Mesenchymal stem cell (in vitro differentiated cells and primary cell): Measurements from ENCODE around the gene CFL1.

Source experiments
- DNase-seq: peaks from one replicate; pipeline ENCODE4 v3.0.0-alpha.2; 2013
- H2AFZ ChIP-seq: one replicate; pipeline ENCODE4 v1.6.1; 2013; ENCODE audit warnings: low read depth, mild to moderate bottlenecking, control low read depth, inconsistent platforms, low read length, moderate library complexity
- H2AK5ac ChIP-seq: 2 replicates; pipeline ENCODE4 v1.6.1; 2013; ENCODE audit warnings: low read length, moderate library complexity, mild to moderate bottlenecking, inconsistent platforms; ENCODE audit not compliant: severe bottlenecking
- H2BK120ac ChIP-seq: one replicate; pipeline ENCODE4 v1.6.1; 2013; ENCODE audit warnings: low read depth, mild to moderate bottlenecking, inconsistent platforms, low read length, moderate library complexity
- H2BK12ac ChIP-seq, 2 experiments: one replicate each; pipeline ENCODE4 v1.6.1; 2013; ENCODE audit warnings: inconsistent platforms in 2 of 2, low read length in 2 of 2, mild to moderate bottlenecking in 2 of 2, moderate library complexity in 2 of 2, control low read depth in 1 of 2
- H2BK15ac ChIP-seq: one replicate; pipeline ENCODE4 v1.6.1; 2013; ENCODE audit warnings: mild to moderate bottlenecking, low read depth, inconsistent platforms; ENCODE audit not compliant: poor library complexity, severe bottlenecking
- H2BK5ac ChIP-seq: 2 replicates; pipeline ENCODE4 v1.6.1; 2013; ENCODE audit warnings: low read depth, mild to moderate bottlenecking, low read length, control low read depth, inconsistent platforms; ENCODE audit not compliant: poor library complexity, severe bottlenecking
- H3K14ac ChIP-seq, 2 experiments: one replicate each; pipeline ENCODE4 v1.6.1; 2013; ENCODE audit warnings: inconsistent platforms in 2 of 2, low read length in 2 of 2, control low read depth in 1 of 2, mild to moderate bottlenecking in 1 of 2, moderate library complexity in 1 of 2
- H3K18ac ChIP-seq, 2 experiments: one replicate each; pipeline ENCODE4 v1.6.1; 2013; ENCODE audit warnings: inconsistent platforms in 2 of 2, low read length in 2 of 2, control low read depth in 1 of 2, low read depth in 1 of 2, mild to moderate bottlenecking in 1 of 2
- H3K23ac ChIP-seq, 2 experiments: one replicate each; pipeline ENCODE4 v1.6.1; 2013; ENCODE audit warnings: inconsistent platforms in 2 of 2, low read length in 2 of 2, mild to moderate bottlenecking in 2 of 2, moderate library complexity in 2 of 2, control low read depth in 1 of 2
- H3K27ac ChIP-seq: 2 replicates; pipeline ENCODE4 v1.5.1; 2013; ENCODE audit warnings: mild to moderate bottlenecking, moderate library complexity, low read length, control low read depth, inconsistent platforms; ENCODE audit not compliant: poor library complexity, severe bottlenecking
- H3K27me3 ChIP-seq, 2 experiments: 2 replicates each; pipeline versions ENCODE4 v1.6.1 to v1.7.0; 2013; ENCODE audit warnings: low read length in 2 of 2, mild to moderate bottlenecking in 2 of 2, moderate library complexity in 2 of 2, control low read depth in 1 of 2, inconsistent platforms in 1 of 2; ENCODE audit not compliant: control insufficient read depth in 1 of 2, insufficient read depth in 1 of 2
- H3K36me3 ChIP-seq, 2 experiments: 2 replicates each; pipeline versions ENCODE4 v1.6.1 to v1.7.0; 2013; ENCODE audit warnings: low read length in 2 of 2, control low read depth in 1 of 2, inconsistent platforms in 1 of 2, low read depth in 1 of 2, mild to moderate bottlenecking in 1 of 2; ENCODE audit not compliant: insufficient read depth in 2 of 2, control insufficient read depth in 1 of 2
- H3K4ac ChIP-seq, 2 experiments: one replicate each; pipeline ENCODE4 v1.6.1; 2013; ENCODE audit warnings: inconsistent platforms in 2 of 2, low read length in 2 of 2, mild to moderate bottlenecking in 2 of 2, moderate library complexity in 2 of 2, control low read depth in 1 of 2, low read depth in 1 of 2
- H3K4me1 ChIP-seq: 2 replicates; pipeline ENCODE4 v1.6.1; 2013; ENCODE audit warnings: low read depth, low read length, control low read depth; ENCODE audit not compliant: control insufficient read depth, insufficient read depth
- H3K4me2 ChIP-seq: 2 replicates; pipeline ENCODE4 v1.6.1; 2013; ENCODE audit warnings: low read length, mild to moderate bottlenecking, inconsistent platforms; ENCODE audit not compliant: poor library complexity, severe bottlenecking
- H3K4me3 ChIP-seq, 2 experiments: 2 replicates each; pipeline versions ENCODE4 v1.5.1 to v1.7.0; 2013; ENCODE audit warnings: low read length in 2 of 2, mild to moderate bottlenecking in 2 of 2, control low read depth in 1 of 2, low read depth in 1 of 2; ENCODE audit not compliant: insufficient read depth in 1 of 2
- H3K79me1 ChIP-seq: replicated peaks from 2 replicates; pipeline ENCODE4 v1.6.1; 2013; ENCODE audit warnings: mild to moderate bottlenecking, control low read depth, low read length, inconsistent platforms; ENCODE audit not compliant: poor library complexity, severe bottlenecking
- H3K9ac ChIP-seq: 2 replicates; pipeline ENCODE4 v1.7.0; 2013; ENCODE audit warnings: mild to moderate bottlenecking, low read length, moderate library complexity
- H3K9me3 ChIP-seq: 2 replicates; pipeline ENCODE4 v1.7.0; 2013; ENCODE audit warnings: mild to moderate bottlenecking, low read length; ENCODE audit not compliant: control insufficient read depth
- H4K8ac ChIP-seq: one replicate; pipeline ENCODE4 v1.6.1; 2013; ENCODE audit warnings: inconsistent platforms, mild to moderate bottlenecking, low read length, moderate library complexity
- H4K91ac ChIP-seq: one replicate; pipeline ENCODE4 v1.6.1; 2013; ENCODE audit warnings: mild to moderate bottlenecking, low read length, inconsistent platforms
- WGBS: methylation state at CpG from one replicate; pipeline ENCODE4 v1.1.7; 2013; ENCODE audit warnings: mixed read lengths; 5-methylcytosine and 5-hydroxymethylcytosine counted together

The CFL1 gene

GRCh38 chr11:65809496-65809895 lies 48.5 kb downstream of the CFL1 start:
- no peaks in the 10 kb centered on the region for H3K9me3 ChIP-seq
- 75% methylated on average over 8 of the region's 9 CpGs for WGBS
- no peak overlapping the region for H2BK5ac ChIP-seq
- H2BK120ac ChIP-seq: no peak overlapping the region
- peaks cover 15 to 29% of the 10 kb centered on the region in 2 experiments for H3K27me3 ChIP-seq
- H3K4me3 ChIP-seq: no peak overlapping the region
- H3K18ac ChIP-seq: no peak overlapping the region
- H2BK12ac ChIP-seq: no peak overlapping the region
- no peak overlapping the region for H3K4me2 ChIP-seq
- no peaks in the 10 kb centered on the region for H3K36me3 ChIP-seq
- no peak overlapping the region for H4K8ac ChIP-seq
- no peak overlapping the region for H4K91ac ChIP-seq
- no peak overlapping the region for H3K14ac ChIP-seq
- H3K9ac ChIP-seq: no peak overlapping the region
- H3K23ac ChIP-seq: no peak overlapping the region
- no peak overlapping the region for H3K4ac ChIP-seq
- no peak for DNase-seq
- no peaks in the 10 kb centered on the region for H3K79me1 ChIP-seq
- no peak overlapping the region for H2AK5ac ChIP-seq
- H2AFZ ChIP-seq: no peak overlapping the region
- no peak overlapping the region for H3K27ac ChIP-seq
- H3K4me1 ChIP-seq: peaks cover 2% of the 10 kb centered on the region
- no peak overlapping the region for H2BK15ac ChIP-seq

- Histone ChIP-seq H2BK15ac (no peak overlapping the region), H3K4ac (no peak overlapping the region), H2AK5ac (no peak overlapping the region), H4K8ac (peak overlapping the region; percentile 77), H2BK5ac (no peak overlapping the region), H2BK120ac (no peak overlapping the region), H2BK12ac (no peak overlapping the region), H3K14ac (no peak overlapping the region), H3K79me1 (no peaks in the 10 kb centered on the region), H3K4me3 (no peak overlapping the region), H3K27ac (no peak overlapping the region), H4K91ac (peak overlapping the region; percentile 50), H3K27me3 (peaks cover 21 to 35% of the 10 kb centered on the region in 2 experiments), H3K4me2 (no peak overlapping the region), H3K9ac (no peak overlapping the region), H3K23ac (no peak overlapping the region), H3K18ac (no peak overlapping the region), H3K36me3 (no peaks in the 10 kb centered on the region), H2AFZ (no peak overlapping the region), H3K9me3 (no peaks in the 10 kb centered on the region), H3K4me1 (peaks cover 2% of the 10 kb centered on the region)
- WGBS: 86% methylated on average over 20 of the region's 20 CpGs
- no peak for DNase-seq
These were observed 49.1 kb downstream of the CFL1 start for GRCh38 chr11:65808744-65809341.

- Histone ChIP-seq H3K9me3 (no peaks in the 10 kb centered on the region), H3K36me3 (no peaks in the 10 kb centered on the region), H3K23ac (no peak overlapping the region), H3K4me3 (no peak overlapping the region), H3K4me2 (no peak overlapping the region), H3K14ac (no peak overlapping the region), H3K27me3 (peaks cover 35 to 42% of the 10 kb centered on the region in 2 experiments), H3K9ac (no peak overlapping the region), H2BK120ac (no peak overlapping the region), H2BK15ac (no peak overlapping the region), H2BK5ac (no peak overlapping the region), H3K18ac (no peak overlapping the region), H2AFZ (no peak overlapping the region), H2BK12ac (no peak overlapping the region), H3K4me1 (peaks cover 2% of the 10 kb centered on the region), H4K91ac (no peak overlapping the region), H4K8ac (no peak overlapping the region), H3K4ac (no peak overlapping the region), H3K79me1 (no peaks in the 10 kb centered on the region), H2AK5ac (no peak overlapping the region), H3K27ac (no peak overlapping the region)
- no peak for DNase-seq
- 89% methylated on average over 6 of the region's 6 CpGs for WGBS
These were observed 51.0 kb downstream of the CFL1 start for GRCh38 chr11:65806979-65807378.
